ENCODE measurements around the gene RHOF. TPM values are rescaled to one million over a fixed set of nuclear protein-coding genes. Genes with fewer than 3 reads are reported as not detected.
A peak's percentile ranks its signal among the peaks of the same experiment; 100 is the strongest.
"Not testable (repeated sequence)": the region's sequence is repeated elsewhere in the genome, so short reads cannot be mapped to it uniquely, and the experiment has no call there.

Gene RHOF
- total RNA-seq, 1 donor from 2014 or later: 111 TPM

DNA sequence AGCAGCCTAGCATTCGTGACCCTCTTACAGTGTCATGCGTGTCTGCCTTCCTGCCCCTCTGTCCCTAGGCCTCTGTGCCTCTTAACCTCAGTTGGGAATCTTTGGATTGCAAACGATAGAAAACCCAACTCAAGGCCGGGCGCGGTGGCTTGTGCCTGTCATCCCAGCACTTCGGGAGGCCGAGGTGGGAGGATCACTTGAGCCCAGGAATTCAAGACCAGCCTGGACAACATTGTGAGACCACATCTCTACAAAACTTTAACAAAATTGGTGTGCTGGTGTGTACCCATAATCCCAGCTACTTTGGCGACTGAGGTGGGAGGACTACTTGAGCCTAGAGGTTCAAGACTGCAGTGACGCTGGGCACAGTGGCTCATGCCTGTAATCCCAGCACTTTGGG, 44.2 kb downstream of the RHOF start:
- Mint-ChIP-seq H3K27ac (peak overlapping the region; percentile 16), H3K36me3 (ENCODE audit: low read depth) (peaks cover 17% of the 10 kb centered on the region), H3K27me3 (ENCODE audit: insufficient read depth) (no peaks in the 10 kb centered on the region), H3K4me3 (no peak overlapping the region), H3K9me3 (no peaks in the 10 kb centered on the region), H3K4me1 (ENCODE audit: low read depth) (no peaks in the 10 kb centered on the region)
- no peak for DNase-seq (ENCODE audit: low spot score)
- intact Hi-C loops (cut with micrococcal nuclease): no loop called here

- intact Hi-C loops (cut with micrococcal nuclease): no loop called here
- no peaks in the 10 kb centered on the region for H3K27me3 Mint-ChIP-seq (ENCODE audit: insufficient read depth)
- H3K4me1 Mint-ChIP-seq (ENCODE audit: low read depth): no peaks in the 10 kb centered on the region
- no peak overlapping the region for H3K27ac Mint-ChIP-seq
- H3K9me3 Mint-ChIP-seq: no peaks in the 10 kb centered on the region
- peaks cover 17% of the 10 kb centered on the region for H3K36me3 Mint-ChIP-seq (ENCODE audit: low read depth)
- no peak overlapping the region for H3K4me3 Mint-ChIP-seq
- no peak for DNase-seq (ENCODE audit: low spot score)
Measured at GRCh38 chr12:121748571-121749265, 44.8 kb downstream of the RHOF start.

DNA sequence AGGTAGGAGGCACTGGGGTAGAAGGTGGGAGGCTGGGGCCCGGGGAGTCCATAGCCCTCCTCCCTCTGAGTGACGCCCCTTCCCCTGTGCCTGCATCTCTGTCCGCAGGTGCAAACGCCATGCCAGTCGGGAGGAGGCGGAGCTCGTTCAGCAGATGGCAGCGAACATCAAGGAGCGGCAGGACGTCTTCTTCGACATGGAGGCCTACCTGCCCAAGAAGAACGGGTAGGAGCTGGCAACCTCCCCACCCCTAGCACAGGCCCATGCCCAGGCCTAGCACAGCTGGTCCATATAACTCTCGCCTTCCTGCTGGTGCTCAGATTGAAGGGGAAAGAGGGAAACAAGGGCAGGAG, 45.3 kb downstream of the RHOF start:
- no peak for DNase-seq (ENCODE audit: low spot score)
- H3K9me3 Mint-ChIP-seq: no peaks in the 10 kb centered on the region
- H3K27me3 Mint-ChIP-seq (ENCODE audit: insufficient read depth): no peaks in the 10 kb centered on the region
- H3K4me1 Mint-ChIP-seq (ENCODE audit: low read depth): no peaks in the 10 kb centered on the region
- intact Hi-C loops (cut with micrococcal nuclease): no loop called here
- no peak overlapping the region for H3K4me3 Mint-ChIP-seq
- H3K27ac Mint-ChIP-seq: no peak overlapping the region
- peaks cover 17% of the 10 kb centered on the region for H3K36me3 Mint-ChIP-seq (ENCODE audit: low read depth)

- DNase-seq (ENCODE audit: low spot score); H3K9me3 Mint-ChIP-seq; H3K27me3 Mint-ChIP-seq (ENCODE audit: insufficient read depth); H3K27ac Mint-ChIP-seq; H3K4me3 Mint-ChIP-seq; intact Hi-C loops (cut with micrococcal nuclease); H3K4me1 Mint-ChIP-seq (ENCODE audit: low read depth): not testable (repeated sequence)
- peaks cover 15% of the 10 kb centered on the region for H3K36me3 Mint-ChIP-seq (ENCODE audit: low read depth)
Measured at GRCh38 chr12:121745545-121745944, 47.9 kb downstream of the RHOF start.

DNA sequence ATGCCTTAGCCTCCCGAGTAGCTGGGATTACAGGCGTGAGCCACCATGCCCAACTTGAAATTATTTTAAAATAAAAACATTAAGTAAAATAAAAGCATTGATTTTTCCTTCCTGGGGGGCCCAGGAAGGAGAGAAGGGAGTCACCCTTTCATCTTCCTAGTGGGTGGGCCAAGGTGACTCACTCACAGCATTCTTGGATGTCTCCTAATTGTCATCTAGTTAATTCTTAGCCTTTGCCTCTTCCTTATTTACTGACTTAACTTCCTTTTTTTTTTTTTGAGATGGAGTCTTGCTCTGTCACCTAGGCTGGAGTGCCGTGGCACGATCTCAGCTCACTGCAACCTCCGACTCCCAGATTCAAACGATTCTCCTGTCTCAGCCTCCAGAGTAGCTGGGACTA, 51.7 kb downstream of the RHOF start:
- no peaks in the 10 kb centered on the region for H3K4me1 Mint-ChIP-seq (ENCODE audit: low read depth)
- no peak overlapping the region for H3K27ac Mint-ChIP-seq
- H3K36me3 Mint-ChIP-seq (ENCODE audit: low read depth): peaks cover 2% of the 10 kb centered on the region
- no peak for DNase-seq (ENCODE audit: low spot score)
- H3K4me3 Mint-ChIP-seq: no peak overlapping the region
- H3K27me3 Mint-ChIP-seq (ENCODE audit: insufficient read depth): no peaks in the 10 kb centered on the region
- no peaks in the 10 kb centered on the region for H3K9me3 Mint-ChIP-seq
- intact Hi-C loops (cut with micrococcal nuclease): no loop called here

DNA sequence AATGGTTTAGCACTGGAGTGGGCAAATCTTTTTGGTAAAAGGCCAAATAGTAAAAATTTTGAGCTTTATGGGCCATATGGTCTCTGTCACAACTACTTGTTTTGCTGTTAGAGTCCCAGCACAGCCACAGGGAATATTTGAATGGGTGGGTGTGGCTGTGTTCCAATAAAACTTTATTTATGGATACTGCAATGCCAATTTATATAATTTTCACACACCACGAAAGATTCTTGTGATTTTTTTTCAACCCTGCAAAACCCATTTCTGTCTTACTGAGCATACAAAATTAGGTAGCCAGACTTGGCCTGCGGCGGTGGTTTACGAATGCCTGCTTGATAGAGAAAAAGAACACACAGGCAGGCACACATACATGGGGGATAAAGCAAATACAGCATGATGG, 52.6 kb downstream of the RHOF start:
- no peak for DNase-seq (ENCODE audit: low spot score)
- no peaks in the 10 kb centered on the region for H3K9me3 Mint-ChIP-seq
- no peaks in the 10 kb centered on the region for H3K4me1 Mint-ChIP-seq (ENCODE audit: low read depth)
- peaks cover 2% of the 10 kb centered on the region for H3K36me3 Mint-ChIP-seq (ENCODE audit: low read depth)
- no peak overlapping the region for H3K4me3 Mint-ChIP-seq
- no peak overlapping the region for H3K27ac Mint-ChIP-seq
- intact Hi-C loops (cut with micrococcal nuclease): no loop called here
- H3K27me3 Mint-ChIP-seq (ENCODE audit: insufficient read depth): no peaks in the 10 kb centered on the region

- Mint-ChIP-seq H3K4me1 (ENCODE audit: low read depth) (no peaks in the 10 kb centered on the region), H3K4me3 (no peak overlapping the region), H3K36me3 (ENCODE audit: low read depth) (no peaks in the 10 kb centered on the region), H3K9me3 (no peaks in the 10 kb centered on the region), H3K27me3 (ENCODE audit: insufficient read depth) (no peaks in the 10 kb centered on the region), H3K27ac (no peak overlapping the region)
- intact Hi-C loops (cut with micrococcal nuclease): no loop called here
- DNase-seq (ENCODE audit: low spot score): no peak
Measured at GRCh38 chr12:121738340-121738858, 55.1 kb downstream of the RHOF start.

- DNase-seq (ENCODE audit: low spot score): no peak
- H3K27ac Mint-ChIP-seq: no peak overlapping the region
- no peak overlapping the region for H3K4me3 Mint-ChIP-seq
- H3K36me3 Mint-ChIP-seq (ENCODE audit: low read depth): no peaks in the 10 kb centered on the region
- H3K9me3 Mint-ChIP-seq: no peaks in the 10 kb centered on the region
- intact Hi-C loops (cut with micrococcal nuclease): no loop called here
- no peaks in the 10 kb centered on the region for H3K4me1 Mint-ChIP-seq (ENCODE audit: low read depth)
- H3K27me3 Mint-ChIP-seq (ENCODE audit: insufficient read depth): no peaks in the 10 kb centered on the region
Measured at GRCh38 chr12:121733849-121734248, 59.6 kb downstream of the RHOF start.

DNA sequence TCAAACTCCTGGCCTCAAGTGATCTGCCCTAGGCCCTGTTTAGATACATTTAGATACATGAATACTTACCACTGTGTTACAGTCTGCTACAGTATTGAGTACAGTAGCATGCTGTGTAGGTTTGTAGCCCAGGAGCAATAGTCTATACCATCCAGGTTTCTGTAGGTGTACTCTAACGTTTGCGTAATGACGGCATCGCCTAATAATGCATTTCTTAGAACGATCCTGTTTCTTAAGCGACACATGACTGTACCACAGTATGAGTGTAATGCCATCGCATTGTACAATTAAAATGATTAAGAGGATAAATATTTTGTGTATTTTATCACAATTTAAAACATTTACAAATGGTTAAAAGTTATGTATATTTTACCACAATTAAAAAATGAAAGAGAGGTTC, 62.0 kb downstream of the RHOF start:
- no peaks in the 10 kb centered on the region for H3K27me3 Mint-ChIP-seq (ENCODE audit: insufficient read depth)
- DNase-seq (ENCODE audit: low spot score): no peak
- intact Hi-C loops (cut with micrococcal nuclease): no loop called here
- no peaks in the 10 kb centered on the region for H3K36me3 Mint-ChIP-seq (ENCODE audit: low read depth)
- H3K27ac Mint-ChIP-seq: no peak overlapping the region
- no peak overlapping the region for H3K4me3 Mint-ChIP-seq
- H3K9me3 Mint-ChIP-seq: no peaks in the 10 kb centered on the region
- H3K4me1 Mint-ChIP-seq (ENCODE audit: low read depth): no peaks in the 10 kb centered on the region

DNA sequence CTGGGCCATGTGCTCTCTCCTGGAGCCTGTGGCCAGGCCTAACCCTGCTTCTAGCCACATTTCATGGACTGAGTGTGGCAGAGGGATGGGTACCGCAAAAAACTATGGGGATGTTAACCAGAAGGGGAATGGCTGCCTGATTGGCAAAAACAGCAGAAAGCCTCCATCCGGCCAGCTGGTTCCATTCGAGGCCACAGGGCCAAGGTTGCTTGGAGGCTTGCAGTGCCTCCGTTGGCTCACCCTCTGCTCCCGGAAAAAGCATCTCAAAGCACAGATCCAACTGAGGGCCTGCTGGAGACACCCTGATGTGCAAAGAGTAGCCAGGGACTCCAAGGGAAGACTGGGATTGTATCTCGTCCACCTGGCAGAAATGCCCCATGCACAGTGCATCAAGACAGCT, 64.5 kb downstream of the RHOF start:
- DNase-seq (ENCODE audit: low spot score): no peak
- Mint-ChIP-seq H3K27me3 (ENCODE audit: insufficient read depth) (no peaks in the 10 kb centered on the region), H3K4me1 (ENCODE audit: low read depth) (no peaks in the 10 kb centered on the region), H3K4me3 (no peak overlapping the region), H3K27ac (no peak overlapping the region), H3K36me3 (ENCODE audit: low read depth) (no peaks in the 10 kb centered on the region), H3K9me3 (no peaks in the 10 kb centered on the region)
- intact Hi-C loops (cut with micrococcal nuclease): no loop called here

Other genes starting within 250 kb of the RHOF start
- 58.1 and 60.1 TPM in 2 replicates for gene KDM2B, start 212.7 kb downstream of the RHOF start, total RNA-seq
- gene ORAI1, start 167.2 kb downstream of the RHOF start, total RNA-seq: 61.5 and 67.0 TPM in 2 replicates
- gene MORN3, start 124.0 kb downstream of the RHOF start, total RNA-seq: 0.41 and 0.61 TPM in 2 replicates
- gene TMEM120B, start 80.9 kb downstream of the RHOF start, total RNA-seq: 17.5 and 18.3 TPM in 2 replicates
- 32.0 and 33.0 TPM in 2 replicates for gene SETD1B, start 10.3 kb upstream of the RHOF start, total RNA-seq
- not detected in 2 replicates for gene HPD, start 65.2 kb upstream of the RHOF start, total RNA-seq
- gene PSMD9, start 95.1 kb upstream of the RHOF start, total RNA-seq: 63.9 and 67.5 TPM in 2 replicates
- 0.65 and 0.76 TPM in 2 replicates for gene CFAP251, start 124.9 kb upstream of the RHOF start, total RNA-seq
- 9.7 and 13.0 TPM in 2 replicates for gene BCL7A, start 228.2 kb upstream of the RHOF start, total RNA-seq